GM12872 (cell line): ENCODE measurements around the gene CAPN2.

Experiments used
- TF ChIP-seq, protein P1 (sequence below): IDR thresholded peaks from 3 replicates; pipeline ENCODE4 v1.5.1; 2011; ENCODE audit warnings: low read depth, mild to moderate bottlenecking, low read length, moderate library complexity; ENCODE audit not compliant: insufficient read depth

Gene CAPN2

GRCh38 chr1:223756806-223757700 is 44.7 kb downstream of the CAPN2 start:
- TF ChIP-seq, protein P1, sequence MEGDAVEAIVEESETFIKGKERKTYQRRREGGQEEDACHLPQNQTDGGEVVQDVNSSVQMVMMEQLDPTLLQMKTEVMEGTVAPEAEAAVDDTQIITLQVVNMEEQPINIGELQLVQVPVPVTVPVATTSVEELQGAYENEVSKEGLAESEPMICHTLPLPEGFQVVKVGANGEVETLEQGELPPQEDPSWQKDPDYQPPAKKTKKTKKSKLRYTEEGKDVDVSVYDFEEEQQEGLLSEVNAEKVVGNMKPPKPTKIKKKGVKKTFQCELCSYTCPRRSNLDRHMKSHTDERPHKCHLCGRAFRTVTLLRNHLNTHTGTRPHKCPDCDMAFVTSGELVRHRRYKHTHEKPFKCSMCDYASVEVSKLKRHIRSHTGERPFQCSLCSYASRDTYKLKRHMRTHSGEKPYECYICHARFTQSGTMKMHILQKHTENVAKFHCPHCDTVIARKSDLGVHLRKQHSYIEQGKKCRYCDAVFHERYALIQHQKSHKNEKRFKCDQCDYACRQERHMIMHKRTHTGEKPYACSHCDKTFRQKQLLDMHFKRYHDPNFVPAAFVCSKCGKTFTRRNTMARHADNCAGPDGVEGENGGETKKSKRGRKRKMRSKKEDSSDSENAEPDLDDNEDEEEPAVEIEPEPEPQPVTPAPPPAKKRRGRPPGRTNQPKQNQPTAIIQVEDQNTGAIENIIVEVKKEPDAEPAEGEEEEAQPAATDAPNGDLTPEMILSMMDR, result no peak

GRCh38 chr1:223758734-223759133 is 46.4 kb downstream of the CAPN2 start:
- TF ChIP-seq, protein P1, result no peak

- TF ChIP-seq, protein P1, result no peak
Observed at GRCh38 chr1:223759273-223759672, 46.9 kb downstream of the CAPN2 start.

DNA sequence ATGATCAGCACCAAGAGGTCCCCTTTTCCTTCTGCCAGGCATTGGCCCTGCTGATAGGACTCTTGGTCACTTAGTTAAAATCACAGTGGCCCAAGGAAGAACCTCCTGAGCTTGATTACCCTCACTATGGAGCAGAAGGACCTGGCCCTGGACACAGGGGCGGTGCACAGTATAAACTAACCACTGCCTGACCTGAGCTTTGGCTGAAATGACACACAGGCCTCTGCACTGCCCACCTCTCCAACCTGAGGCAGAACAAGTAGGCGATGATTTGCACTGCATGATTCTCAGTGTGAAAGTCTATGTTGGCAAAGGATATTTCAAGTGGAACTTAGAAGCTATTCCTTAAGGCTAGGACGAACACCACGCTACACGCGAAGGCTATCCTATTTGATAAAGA is 48.5 kb downstream of the CAPN2 start:
- TF ChIP-seq, protein P1, result no peak

DNA sequence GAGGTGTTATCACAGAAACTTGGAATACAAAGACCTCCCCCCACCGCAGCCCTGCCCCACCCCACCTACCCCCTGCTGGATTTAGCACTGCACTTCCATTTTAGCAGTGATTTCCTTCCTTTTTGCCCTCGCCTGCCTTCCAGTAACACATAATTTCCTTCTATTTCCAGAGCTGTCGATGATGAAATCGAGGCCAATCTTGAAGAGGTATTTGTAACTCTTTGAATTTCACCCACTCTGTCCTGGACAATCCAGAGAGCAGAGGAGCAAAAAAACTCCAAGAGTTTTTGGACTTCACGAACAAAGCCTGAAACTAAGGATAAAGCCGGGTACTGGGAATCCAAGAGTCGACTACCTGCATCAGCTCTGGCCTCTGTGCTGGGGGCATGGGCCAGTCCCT is 49.1 kb downstream of the CAPN2 start:
- TF ChIP-seq, protein P1, result no peak

GRCh38 chr1:223763251-223763650 is 50.9 kb downstream of the CAPN2 start:
- TF ChIP-seq, protein P1, result no peak

DNA sequence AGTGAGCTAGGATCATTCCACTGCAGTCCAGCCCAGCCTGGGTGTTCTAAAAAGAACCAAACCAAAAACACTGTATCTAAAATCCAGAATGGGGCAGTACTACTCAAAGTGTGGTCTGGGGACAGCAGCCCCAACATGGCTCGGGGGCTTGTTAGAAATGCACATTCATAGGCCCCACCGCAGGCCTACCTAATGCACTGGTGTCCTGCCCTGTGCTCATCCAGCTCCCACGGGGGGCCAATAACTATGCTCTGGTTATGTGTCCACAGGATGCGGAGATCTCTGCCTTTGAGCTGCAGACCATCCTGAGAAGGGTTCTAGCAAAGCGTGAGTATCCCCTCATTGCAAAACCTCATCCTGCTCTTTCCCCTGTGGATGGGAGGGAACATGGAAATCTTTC is 51.5 kb downstream of the CAPN2 start:
- TF ChIP-seq, protein P1, result no peak
